Measurements from ENCODE around the gene PLXNB1.

PLXNB1 gene

GRCh38 chr3:48388966-48389365 is 40.9 kb downstream of the PLXNB1 start:
- DNase-seq (ENCODE audit: insufficient read length, low spot score) (no peak), FAIRE-seq (no peak)

DNA sequence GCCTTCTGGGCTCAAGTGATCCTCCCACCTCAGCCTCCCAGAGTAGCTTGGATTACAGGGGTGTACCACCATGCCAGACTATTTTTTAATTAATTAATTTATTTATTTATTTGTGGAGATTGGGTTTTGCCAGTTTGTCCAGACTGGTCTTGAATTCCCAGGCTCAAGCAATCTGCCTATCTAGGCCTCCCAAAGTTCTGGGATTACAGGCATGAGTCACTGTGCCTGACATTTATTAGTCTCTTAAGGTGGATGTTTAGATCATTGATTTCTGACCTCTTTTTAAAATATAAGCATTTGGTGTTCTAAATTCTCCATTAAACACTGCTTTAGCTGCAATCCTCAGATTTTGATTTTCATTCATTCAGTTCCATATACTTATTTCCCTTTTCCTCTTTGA is 42.3 kb downstream of the PLXNB1 start:
- FAIRE-seq (no peak), DNase-seq (ENCODE audit: insufficient read length, low spot score) (no peak)

DNA sequence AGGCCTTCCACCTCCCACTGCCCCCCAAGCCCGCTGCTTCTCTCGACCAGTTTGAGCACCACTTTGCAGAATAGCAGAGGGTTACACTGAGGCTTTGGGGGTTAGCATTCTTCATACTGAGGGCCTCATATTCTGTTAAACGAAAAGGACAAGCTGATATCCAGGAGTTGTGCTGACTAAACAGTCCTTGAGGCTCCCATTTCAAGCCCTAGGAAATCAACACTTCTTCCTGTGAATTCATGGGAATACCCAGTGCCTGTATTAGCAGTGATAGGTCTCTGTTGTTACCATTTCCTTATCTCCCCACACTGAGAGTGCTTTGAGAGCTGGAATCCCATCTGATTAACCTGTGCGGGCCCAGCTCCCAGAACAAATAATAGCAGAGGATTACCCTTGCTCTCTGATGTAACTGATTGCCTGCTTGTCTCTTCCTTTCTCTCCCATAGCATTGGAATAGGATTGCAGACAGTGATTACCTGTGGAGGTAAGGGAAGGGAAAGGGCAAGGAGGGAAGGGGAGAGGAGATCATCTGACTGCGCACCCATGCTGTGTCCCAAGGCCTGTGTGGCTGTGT is 56.9 kb downstream of the PLXNB1 start:
- FAIRE-seq (no peak), DNase-seq (ENCODE audit: insufficient read length, low spot score) (no peak)

GRCh38 chr3:48372377-48372770 is 57.5 kb downstream of the PLXNB1 start:
- DNase-seq (ENCODE audit: insufficient read length, low spot score) (no peak), FAIRE-seq (no peak)

GRCh38 chr3:48371651-48372376 is 58.1 kb downstream of the PLXNB1 start, which contains the start of gene FBXW12:
TSS of gene FBXW12 (plus strand) at chr3:48372219. CDS start at chr3:48372768, 549 bp downstream.
- no peak for FAIRE-seq

DNA sequence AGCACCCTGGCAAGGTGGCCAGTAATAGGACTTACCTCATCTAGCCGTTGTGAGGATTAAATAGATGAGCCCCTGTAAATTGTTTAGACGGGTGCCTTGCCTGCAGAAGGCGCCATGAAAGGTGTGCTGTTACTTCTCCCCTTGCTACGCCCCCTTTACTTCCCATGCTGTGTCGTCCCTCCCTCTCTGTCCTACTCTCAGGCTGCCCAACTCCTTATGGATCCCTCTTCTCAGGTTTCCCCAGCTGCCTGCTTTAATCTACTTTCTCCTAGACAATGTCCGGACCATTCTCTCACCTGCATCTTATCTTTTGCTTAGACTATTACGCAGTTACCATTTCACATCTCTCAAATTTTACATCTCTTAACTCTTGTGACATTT is 59.6 kb downstream of the PLXNB1 start:
- DNase-seq (ENCODE audit: insufficient read length, low spot score), result no peak
- FAIRE-seq, result no peak

More at GRCh38 chr3:48371651-48372376, 58.1 kb downstream of the PLXNB1 start, which contains the start of gene FBXW12:
- no peak for DNase-seq (ENCODE audit: insufficient read length, low spot score)

DNA sequence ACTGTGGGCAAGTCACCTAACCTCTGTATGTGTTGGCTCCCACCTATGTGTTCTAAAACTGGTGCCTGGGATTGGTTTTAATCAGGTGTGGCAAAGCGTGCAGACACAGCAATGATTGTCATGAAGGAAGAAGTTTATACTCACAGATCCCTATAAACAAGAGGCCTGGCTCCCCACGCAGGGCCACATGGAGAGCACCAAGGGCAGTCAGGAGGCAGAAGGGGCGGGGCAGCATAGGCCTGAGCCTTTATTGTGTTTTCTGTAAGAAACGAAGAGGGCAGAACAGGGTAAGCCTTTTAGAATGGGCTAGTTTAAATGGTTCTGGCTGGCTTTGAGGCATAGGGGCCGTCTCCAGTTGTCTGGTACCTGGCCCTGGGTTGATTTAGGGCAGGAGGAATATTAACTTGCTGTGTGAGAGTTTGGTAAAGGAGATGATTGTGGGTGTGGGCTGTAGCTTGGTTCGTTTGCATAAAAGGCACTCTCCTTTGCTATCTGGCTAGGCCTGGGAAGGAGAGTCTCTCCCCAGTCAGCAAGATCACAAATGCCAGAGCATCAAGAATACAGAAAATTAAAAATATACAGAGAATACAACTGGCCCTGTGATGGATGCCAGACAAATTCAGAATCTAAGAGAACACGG is 60.1 kb downstream of the PLXNB1 start:
- FAIRE-seq (no peak), DNase-seq (ENCODE audit: insufficient read length, low spot score) (no peak)

GRCh38 chr3:48367201-48367600 is 62.7 kb downstream of the PLXNB1 start:
- DNase-seq (ENCODE audit: insufficient read length, low spot score) (no peak), FAIRE-seq (no peak)

GRCh38 chr3:48364840-48365239 is 65.0 kb downstream of the PLXNB1 start:
- DNase-seq (ENCODE audit: insufficient read length, low spot score), result no peak

GRCh38 chr3:48361928-48362327 is 68.0 kb downstream of the PLXNB1 start:
- no peak for DNase-seq (ENCODE audit: insufficient read length, low spot score)
- FAIRE-seq, result no peak

More at GRCh38 chr3:48364840-48365239, 65.0 kb downstream of the PLXNB1 start:
- FAIRE-seq, result no peak

DNA sequence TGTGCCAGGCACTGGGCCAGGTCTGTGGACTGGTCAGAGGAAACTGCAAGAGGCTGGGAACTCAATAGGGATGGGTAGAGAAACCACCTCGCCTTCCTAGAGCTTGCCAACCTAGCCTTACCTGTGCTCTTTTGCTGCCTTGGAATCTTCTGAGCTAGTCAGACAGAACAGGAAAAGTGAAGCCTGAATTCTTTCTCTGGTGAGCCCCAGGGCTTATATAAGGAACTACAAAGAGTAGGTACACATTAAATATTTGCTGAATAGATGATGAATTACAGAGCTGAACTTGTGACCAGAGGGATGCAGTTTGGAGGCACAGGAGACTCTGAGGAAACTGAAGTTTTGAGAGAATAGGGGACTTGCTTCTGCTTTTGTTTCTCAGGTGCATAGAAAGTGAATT is 73.5 kb downstream of the PLXNB1 start:
- FAIRE-seq (no peak), DNase-seq (ENCODE audit: insufficient read length, low spot score) (no peak)

DNA sequence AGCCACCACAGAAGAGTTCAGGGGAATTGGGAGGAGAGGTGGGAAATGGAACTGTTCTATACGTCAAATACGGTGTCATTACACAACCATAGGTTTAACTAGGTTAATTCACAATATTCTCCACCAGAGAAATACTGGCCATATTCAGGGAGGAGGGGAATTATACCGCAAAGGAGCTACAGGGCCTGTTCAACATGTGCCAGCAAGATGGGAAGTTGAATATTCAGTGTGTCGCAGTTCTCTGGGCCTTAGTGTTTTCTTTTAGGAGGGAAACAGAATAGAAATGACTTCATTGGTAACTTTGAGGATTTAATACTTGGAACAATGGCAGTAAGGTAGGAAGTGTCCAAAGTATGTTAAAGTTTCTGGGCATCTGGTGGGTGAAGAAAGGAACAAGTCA is 75.9 kb downstream of the PLXNB1 start:
- DNase-seq (ENCODE audit: insufficient read length, low spot score), result no peak
- no peak for FAIRE-seq
